GM18951 (cell line): ENCODE data around the gene RSRP1.

Source experiments
- POLR2A ChIP-seq: IDR thresholded peaks from 4 replicates; pipeline ENCODE4 v1.6.1; 2011; ENCODE audit warnings: mild to moderate bottlenecking; ENCODE audit not compliant: insufficient read length, insufficient read depth; ENCODE audit errors: extremely low read depth
- in situ Hi-C: fragments of 300-500 bp; cut with MboI; formaldehyde crosslinking; loops from one replicate; pipeline ENCODE4 v1.12.0; 2022; ENCODE audit warnings: low sequenced_read_pairs, mixed read lengths, inconsistent platforms; ENCODE audit not compliant: unreplicated experiment

Gene RSRP1

DNA sequence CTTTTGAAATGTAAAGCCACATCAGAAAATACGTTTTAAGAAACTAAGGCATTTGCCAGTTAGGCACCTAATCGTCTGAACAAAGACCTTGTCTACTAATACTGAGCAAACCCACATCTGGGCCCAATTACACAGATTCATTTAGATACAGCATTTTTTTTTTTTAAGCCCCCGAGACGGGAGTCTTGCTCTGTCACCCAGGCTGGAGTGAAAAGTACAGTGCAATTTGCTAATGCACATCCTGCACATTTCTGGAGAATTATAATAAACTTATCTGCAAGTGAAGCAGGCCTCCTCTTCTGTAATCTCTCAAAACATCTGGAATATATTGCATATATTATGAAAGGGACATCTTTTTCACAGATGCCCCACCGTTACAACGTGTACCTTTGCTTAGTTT lies 3.3 kb downstream of the RSRP1 start:
- no peak for TF ChIP-seq POLR2A

DNA sequence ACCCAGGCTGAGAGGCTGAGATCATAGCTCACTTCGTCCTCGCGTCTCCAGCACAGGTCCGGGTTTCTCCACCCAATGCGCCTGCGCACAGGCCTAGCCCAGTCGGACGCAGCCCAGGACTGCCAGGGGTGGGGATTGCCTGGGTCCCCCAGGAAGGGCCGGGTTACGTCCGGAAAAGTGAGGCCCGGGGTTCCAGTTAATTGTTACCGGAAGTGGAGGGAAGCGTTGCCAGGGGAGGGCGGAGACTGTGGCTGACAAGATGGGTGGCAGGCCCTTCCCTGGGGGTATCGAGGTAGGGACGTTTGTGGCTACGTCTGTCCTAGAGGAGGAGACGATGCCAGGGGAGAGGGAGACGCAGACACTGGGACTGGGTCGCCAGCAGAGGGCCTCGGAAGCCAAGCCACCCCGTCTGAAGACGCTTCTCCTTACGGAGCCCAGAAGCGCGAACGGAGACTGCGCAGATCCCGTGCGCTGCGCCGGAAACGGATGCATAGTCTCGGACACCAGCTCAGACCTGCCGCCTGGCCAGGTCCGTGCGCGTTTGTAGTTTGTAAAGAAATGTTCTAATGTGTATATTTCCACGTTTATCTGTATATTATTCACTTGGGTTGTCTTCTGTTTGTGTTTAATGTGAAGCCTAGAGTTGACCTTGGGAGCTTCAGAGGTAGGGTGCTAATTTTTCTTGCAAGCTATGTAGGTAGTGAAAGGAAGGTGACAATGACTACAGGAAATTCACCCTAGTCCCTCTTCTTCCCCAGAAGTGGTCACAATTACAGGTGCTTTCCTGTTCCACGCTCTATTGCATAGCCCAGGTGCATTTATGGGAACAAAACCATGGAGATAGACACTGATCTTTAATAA lies 7.3 kb downstream of the RSRP1 start:
- no peak for TF ChIP-seq POLR2A
- in situ Hi-C loops, result loop anchor here (10.0 kb wide), 1 partner anchor 105 kb away; no protein-coding TSS in a partner anchor

More for the DNA sequence above, 3.3 kb downstream of the RSRP1 start:
- in situ Hi-C loops, result no loop called here

DNA sequence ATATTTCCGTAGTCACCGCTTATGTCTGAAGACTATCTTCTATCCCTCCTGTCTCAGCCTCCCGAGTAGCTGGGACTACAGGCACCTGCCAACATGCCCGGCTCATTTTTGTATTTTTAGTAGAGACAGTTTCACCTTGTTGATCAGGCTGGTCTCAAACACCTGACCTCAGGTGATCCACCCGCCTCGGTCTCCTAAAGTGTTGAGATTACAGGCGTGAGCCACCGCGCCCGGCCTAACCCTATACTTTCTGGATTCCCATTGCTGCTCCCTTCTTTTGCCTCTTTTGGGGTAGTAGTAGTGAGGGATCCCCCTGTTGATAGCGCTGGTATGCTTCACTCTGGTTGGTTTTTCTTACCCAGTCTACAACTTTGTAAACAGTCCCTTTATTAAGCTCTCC lies 9.2 kb downstream of the RSRP1 start:
- TF ChIP-seq POLR2A, result no peak
- in situ Hi-C loops, result loop anchor here (10.0 kb wide), 1 partner anchor 107 kb away; no protein-coding TSS in a partner anchor

DNA sequence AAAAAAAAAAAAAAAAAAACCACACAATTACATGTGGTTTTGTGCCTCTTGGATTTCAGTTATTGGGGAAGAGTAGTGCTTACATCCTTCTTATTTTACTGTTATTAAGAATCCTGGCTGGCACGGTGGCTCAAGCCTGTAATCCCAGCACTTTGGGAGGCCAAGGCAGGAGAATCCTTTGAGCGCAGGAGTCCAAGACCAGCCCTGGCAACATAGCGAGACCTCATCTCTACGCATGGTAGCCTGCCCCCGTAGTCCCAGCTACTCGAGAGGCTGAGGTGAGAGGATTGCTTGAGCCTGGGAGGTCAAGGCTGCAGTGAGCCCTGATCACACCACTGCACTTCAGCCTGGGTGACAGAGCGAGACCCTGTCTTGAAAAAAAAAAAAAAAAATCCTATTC lies 11.0 kb downstream of the RSRP1 start:
- in situ Hi-C loops, result loop anchor here (10.0 kb wide), 1 partner anchor 109 kb away; no protein-coding TSS in a partner anchor

DNA sequence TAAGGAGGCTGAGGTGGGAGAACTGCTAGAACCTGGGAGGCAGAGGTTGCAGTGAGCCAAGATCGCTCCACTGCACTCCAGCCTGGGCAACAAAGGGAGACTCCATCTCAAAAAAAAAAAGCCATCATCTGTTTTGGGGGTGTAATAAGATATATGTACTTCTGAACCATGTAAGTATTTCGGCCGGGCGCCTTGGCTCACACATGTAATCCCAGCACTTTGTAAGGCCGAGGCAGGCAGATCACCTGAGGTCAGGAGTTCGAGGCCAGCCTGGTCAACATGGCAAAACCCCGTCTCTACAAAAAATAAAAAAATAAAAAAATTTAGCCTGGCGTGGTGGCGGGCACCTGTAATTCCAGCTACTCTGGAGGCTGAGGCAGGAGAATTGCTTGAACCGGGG lies 11.8 kb downstream of the RSRP1 start:
- in situ Hi-C loops, result loop anchor here (10.0 kb wide), 1 partner anchor 109 kb away; no protein-coding TSS in a partner anchor

DNA sequence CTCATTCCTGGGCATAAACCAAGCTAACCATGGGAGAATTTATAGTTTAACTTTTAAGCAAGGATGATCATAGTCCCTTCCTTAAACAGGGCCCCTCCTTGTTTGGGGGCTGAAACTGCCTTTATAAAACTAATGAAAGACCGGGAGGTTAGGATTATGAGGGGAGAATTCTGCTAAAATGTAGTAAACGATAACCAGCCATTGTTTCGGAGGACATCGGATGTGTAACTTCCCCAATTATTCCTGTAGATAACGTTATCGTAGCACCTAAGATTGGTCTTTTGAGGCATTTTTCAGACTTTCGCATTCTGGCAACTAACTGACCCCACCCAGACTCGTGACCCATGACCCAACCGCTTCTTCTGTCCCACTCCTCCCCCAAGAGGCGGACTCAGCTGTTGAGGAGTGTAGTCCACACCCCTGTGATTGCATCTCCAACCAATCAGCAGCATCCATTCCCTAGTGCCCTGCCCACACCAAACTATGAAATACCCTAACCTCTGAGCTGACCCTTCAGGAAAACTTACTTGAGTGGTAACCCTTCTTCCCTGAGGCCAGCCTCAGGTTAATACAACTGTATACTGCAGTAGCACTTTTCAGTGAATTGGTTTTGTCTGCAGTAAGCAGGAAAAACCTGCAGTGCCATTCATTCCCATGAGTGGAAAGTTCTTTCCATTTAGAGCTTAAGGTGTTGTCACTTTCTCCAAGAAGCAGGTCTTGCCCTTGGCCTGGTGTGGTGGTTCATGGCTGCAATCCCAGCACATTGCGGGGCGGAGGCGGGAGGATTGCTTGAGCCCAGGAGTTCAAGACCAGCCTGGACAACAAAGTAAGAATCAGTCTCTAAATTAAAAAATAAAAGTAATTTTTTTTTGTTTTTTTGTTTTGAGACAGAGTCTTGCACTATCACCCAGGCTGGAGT lies 14.1 kb downstream of the RSRP1 start:
- peak; percentile 31 for TF ChIP-seq POLR2A
- in situ Hi-C loops, result loop anchor here (10.0 kb wide), 1 partner anchor 112 kb away; no protein-coding TSS in a partner anchor

DNA sequence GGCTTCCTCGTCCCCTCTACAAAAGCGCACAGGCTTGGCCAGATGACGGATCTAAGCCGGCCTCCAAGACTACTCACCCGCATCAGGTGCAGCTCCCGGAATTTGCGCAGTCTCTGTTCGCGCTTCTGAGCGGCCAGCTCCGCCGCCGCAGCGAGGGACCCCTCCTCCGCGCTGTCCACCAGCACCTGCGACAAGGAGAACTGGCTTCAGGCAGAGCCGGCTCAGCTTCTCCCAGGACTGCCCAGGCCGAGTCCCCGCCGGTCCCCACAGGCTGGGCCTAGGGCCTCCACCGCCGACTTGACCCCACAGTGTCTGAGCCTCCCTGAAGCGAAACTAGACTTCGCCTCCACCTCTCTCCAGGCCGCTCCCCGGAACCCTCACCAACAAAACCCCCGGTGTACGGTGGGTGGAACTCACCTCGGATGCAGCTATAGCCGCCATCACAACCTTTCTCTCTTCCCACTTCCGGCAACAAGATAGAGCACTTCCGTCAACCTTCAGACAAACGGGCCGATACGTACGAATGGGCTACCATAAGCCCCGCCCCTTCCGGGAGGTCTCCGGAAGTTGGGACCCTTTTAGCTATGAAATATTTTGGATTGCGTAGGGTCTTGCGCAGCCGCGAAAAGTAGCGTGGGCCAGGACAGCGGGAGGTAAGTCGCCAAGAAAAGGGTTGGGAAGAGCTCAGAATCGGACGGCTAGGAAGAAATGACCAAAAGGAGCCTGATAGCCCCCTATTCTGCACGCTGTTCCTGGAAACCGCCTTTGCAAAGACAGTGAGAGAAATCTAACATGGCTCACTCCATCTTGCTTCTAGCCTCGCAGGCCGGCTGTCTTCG lies 15.0 kb downstream of the RSRP1 start, which contains the start of gene SYF2:
TSS of gene SYF2 (minus strand) at position 476 of the 839 bp plus-strand sequence. CDS start at position 441, 35 bp downstream.
- in situ Hi-C loops, result loop anchor here (10.0 kb wide), 1 partner anchor 113 kb away; no protein-coding TSS in a partner anchor
- peak; percentile 57 for TF ChIP-seq POLR2A

DNA sequence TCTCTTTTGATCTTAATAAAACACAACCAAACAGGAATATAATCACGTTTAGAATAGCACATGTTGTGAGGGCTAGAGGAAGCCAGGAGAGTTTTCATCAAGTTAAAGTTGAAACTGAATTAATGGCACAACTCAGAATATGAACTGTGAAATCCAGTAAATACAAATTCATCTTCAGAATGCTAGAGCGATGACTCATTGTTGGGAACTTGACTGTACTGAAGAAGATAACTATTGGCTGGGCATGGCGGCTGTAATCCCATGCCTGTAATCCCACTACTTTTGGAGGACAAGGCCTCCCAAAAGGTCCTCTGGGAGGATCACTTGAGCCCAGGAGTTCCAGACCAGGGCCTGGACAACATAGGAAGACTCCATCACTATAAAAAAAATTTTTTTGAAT lies 23.8 kb downstream of the RSRP1 start:
- TF ChIP-seq POLR2A, result no peak
- in situ Hi-C loops, result no loop called here

DNA sequence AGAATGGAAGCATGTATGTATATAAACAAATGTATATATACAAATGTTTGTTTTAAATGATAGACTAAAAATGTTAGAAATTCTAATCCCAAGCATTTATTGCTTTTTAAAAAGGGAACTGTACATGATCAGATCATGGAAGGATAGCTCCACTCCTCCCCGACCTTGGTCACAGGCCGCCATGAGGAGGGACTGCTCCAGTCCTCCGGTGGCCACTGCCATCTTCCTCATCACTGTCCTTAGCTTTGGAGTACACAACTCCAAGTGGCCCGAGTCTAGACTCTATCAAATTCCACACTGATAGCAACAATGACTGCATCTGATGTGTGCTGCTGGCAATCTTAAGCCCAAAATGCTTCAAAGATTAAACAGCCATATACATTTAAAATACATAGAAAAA lies 24.6 kb downstream of the RSRP1 start:
- in situ Hi-C loops, result no loop called here
- TF ChIP-seq POLR2A, result no peak

DNA sequence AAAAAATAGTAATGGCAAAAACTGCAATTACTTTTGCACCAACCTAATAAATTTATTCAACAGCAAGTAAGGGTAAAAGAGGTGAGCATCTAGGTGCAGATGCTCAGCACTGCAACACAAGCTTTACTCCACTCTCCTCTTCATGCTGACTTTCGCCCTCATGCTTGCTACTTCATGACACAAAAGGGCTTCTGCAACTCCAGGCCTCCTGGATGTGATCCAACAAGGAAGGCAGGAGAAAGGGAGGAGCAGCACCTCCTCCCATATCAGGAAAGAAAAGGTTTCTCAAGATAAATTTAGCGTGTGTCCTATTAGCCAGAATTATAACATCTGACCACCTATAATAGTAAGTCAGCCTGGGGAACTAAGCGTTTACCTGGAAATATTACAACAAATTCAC lies 26.6 kb downstream of the RSRP1 start:
- in situ Hi-C loops, result no loop called here
- TF ChIP-seq POLR2A, result no peak

DNA sequence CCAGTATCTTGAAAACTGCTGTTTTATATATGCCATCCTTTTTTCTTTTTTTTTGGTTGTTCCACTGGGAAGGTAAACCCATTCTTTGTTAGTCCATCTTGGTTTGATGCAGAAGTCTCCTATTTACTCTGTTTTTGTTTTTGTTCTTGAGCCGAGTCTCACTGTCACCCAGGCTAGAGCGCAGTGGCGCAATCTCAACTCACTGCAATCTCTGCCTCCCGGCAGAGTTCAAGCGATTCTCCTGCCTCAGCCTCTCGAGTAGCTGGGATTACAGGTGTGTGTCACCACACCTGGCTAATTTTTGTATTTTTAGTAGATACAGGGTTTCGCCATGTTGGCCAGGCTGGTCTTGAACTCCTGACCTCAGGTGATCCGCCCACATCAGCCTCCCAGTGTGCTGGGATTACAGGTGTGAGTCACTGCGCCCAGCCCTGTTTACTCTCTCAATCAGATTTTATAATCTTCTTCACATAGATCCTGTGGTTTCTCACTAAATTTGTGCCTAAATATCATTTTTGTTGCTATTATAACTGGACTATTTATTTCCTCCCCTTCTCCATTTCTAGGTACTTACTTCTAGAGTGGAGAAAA lies 27.5 kb downstream of the RSRP1 start:
- no peak for TF ChIP-seq POLR2A
- in situ Hi-C loops, result no loop called here

DNA sequence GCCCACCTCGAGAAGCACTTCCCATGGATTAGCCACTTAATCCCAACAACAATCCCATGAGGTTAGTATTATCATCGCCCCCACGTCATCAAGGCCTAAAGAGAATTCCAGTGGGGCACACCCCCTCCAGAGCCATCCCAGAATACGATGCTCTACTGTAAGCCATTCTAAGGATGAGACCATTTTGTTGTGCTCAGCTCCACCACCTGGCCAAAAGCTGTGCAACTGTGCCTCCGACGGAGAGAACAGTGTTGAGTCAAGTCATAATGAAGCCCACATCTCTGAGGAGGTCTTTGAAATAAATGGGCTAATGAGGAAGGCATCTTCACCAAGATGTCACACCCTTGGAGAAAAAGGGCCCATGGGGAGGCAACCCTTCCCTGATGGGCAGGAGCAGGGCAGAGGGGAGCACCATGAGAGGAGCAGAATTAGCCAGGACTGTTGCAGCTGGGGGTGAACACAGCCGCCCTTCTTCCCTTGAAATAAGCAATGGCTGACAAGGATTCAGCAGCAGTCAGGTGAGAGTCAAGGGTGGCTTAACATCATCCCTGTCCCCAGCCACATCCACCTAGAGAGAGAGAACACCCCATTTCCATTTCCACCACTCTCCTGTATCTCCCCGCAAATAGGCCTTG lies 29.5 kb downstream of the RSRP1 start:
- in situ Hi-C loops, result no loop called here
- no peak for TF ChIP-seq POLR2A
